HG03378 (cell line): ENCODE measurements around the gene LRRC10B.

ENCODE experiments used
- ATAC-seq: cut with Tn5 transposase; IDR thresholded peaks from one replicate; pipeline ENCODE4 v1.9.1; 2021; ENCODE audit warnings: mild to moderate bottlenecking, moderate library complexity; ENCODE audit not compliant: unreplicated experiment

The LRRC10B gene

GRCh38 chr11:61507012-61507768 lies 1.4 kb upstream of the LRRC10B start:
- ATAC-seq: no peak

- ATAC-seq: no peak
These were observed 787 bp downstream of the LRRC10B start for GRCh38 chr11:61509043-61510029.

GRCh38 chr11:61510166-61510919 lies 1.8 kb downstream of the LRRC10B start:
- no peak for ATAC-seq

- no peak for ATAC-seq
These were observed 2.4 kb downstream of the LRRC10B start for GRCh38 chr11:61510974-61511373.

- ATAC-seq: no peak
These were observed 2.8 kb downstream of the LRRC10B start for GRCh38 chr11:61511383-61511782.

GRCh38 chr11:61512435-61512834 lies 3.9 kb downstream of the LRRC10B start:
- no peak for ATAC-seq

- ATAC-seq: no peak
These were observed 4.7 kb downstream of the LRRC10B start for GRCh38 chr11:61513143-61513765.

- no peak for ATAC-seq
These were observed 5.7 kb downstream of the LRRC10B start for GRCh38 chr11:61514050-61514917.

- ATAC-seq: no peak
These were observed 7.1 kb downstream of the LRRC10B start for GRCh38 chr11:61515686-61516085.

- no peak for ATAC-seq
These were observed 7.6 kb downstream of the LRRC10B start for GRCh38 chr11:61516191-61516590.

- ATAC-seq: no peak
These were observed 8.4 kb downstream of the LRRC10B start for GRCh38 chr11:61516675-61517572.

- no peak for ATAC-seq
These were observed 9.7 kb downstream of the LRRC10B start for GRCh38 chr11:61518032-61518795.

- no peak for ATAC-seq
These were observed 14.3 kb downstream of the LRRC10B start for GRCh38 chr11:61522881-61523280.

GRCh38 chr11:61524446-61524845 lies 15.9 kb downstream of the LRRC10B start:
- ATAC-seq: no peak

GRCh38 chr11:61524963-61525587 lies 16.5 kb downstream of the LRRC10B start:
- no peak for ATAC-seq

- no peak for ATAC-seq
These were observed 17.7 kb downstream of the LRRC10B start for GRCh38 chr11:61526229-61526628.

- ATAC-seq: no peak
These were observed 18.6 kb downstream of the LRRC10B start for GRCh38 chr11:61526956-61527731.
